SH-SY5Y (cell line): ENCODE results near the gene PER3.

ENCODE experiments used
- GATA2 ChIP-seq: IDR thresholded peaks from 2 replicates; pipeline ENCODE4 v1.6.1; 2011; ENCODE audit warnings: mild to moderate bottlenecking, low read depth, low read length
- GATA3 ChIP-seq: IDR thresholded peaks from 2 replicates; pipeline ENCODE4 v1.6.1; 2011; ENCODE audit warnings: low read depth, mild to moderate bottlenecking, low read length, moderate library complexity

DNA sequence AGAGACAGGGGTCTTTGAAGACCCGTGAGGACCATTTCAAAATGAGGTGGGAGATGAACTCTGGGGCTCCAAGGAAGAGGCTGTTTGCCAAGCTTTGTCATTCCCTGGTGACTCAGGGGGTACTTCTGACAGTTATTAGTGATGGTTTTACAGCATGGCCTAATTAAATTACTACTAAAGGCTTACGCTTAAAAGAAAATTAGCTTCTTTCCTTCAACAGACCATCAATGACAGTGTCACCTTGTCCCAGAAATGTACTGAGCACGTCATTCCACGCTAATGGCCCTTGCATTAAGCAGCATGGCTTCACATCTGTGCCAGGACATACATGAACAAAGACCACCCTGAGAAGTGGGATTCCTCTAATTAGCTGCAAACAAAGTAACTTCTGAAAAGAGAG is 73.9 kb downstream of the PER3 start:
- TF ChIP-seq GATA3 = no peak
- TF ChIP-seq GATA2 = no peak
